Breast epithelium (tissue), 4 donors: Measurements from ENCODE around the gene PSMC2. TPM values are rescaled to one million over a fixed set of nuclear protein-coding genes. Genes with fewer than 3 reads are reported as not detected.

Experiments
- DNase-seq, 2 donors: peaks; one replicate each; pipeline ENCODE4 v3.0.0-alpha.2; 2019; ENCODE audit warnings: low spot score in 2 of 2
- H3K27ac ChIP-seq, 2 donors: fragments of 200-600 bp; sonication (generic) in 1 of 2; one replicate each; pipeline ENCODE4 v1.5.1; 2016 to 2019; ENCODE audit warnings: mild to moderate bottlenecking in 1 of 2
- H3K27me3 ChIP-seq, 2 donors: fragments of 200-600 bp; sonication (generic) in 1 of 2; one replicate each; pipeline versions ENCODE4 v1.5.1 to v1.6.0; 2017 to 2019; ENCODE audit warnings: control low read depth in 1 of 2, mild to moderate bottlenecking in 1 of 2
- H3K36me3 ChIP-seq: fragments of 200-600 bp; one replicate; pipeline ENCODE4 v1.5.1; 2019
- H3K4me1 ChIP-seq, 2 donors: fragments of 200-600 bp; sonication (generic); one replicate each; pipeline ENCODE4 v1.5.1; 2016 to 2019; ENCODE audit warnings: control low read depth in 1 of 2
- H3K4me3 ChIP-seq, 3 donors: fragments of 200-600 bp; sonication (generic); 1 replicate in 2 of 3; 2 replicates in 1 of 3; pipeline ENCODE4 v1.5.1; 2016 to 2019; ENCODE audit warnings: mild to moderate bottlenecking in 3 of 3, moderate library complexity in 2 of 3
- H3K9me3 ChIP-seq, 2 donors: fragments of 200-600 bp; sonication (generic) in 1 of 2; one replicate each; pipeline ENCODE4 v1.5.1; 2016 to 2019; ENCODE audit warnings: control low read depth in 1 of 2
- CTCF ChIP-seq, 3 donors: fragments of 450-650 bp; IDR thresholded peaks; one replicate each; pipeline ENCODE4 v1.5.1; 2016 to 2017; ENCODE audit warnings: antibody characterized with exemption in 3 of 3, mild to moderate bottlenecking in 3 of 3, moderate library complexity in 3 of 3
- POLR2A ChIP-seq: fragments of 450-650 bp; IDR thresholded peaks from one replicate; pipeline ENCODE4 v1.6.1; 2016; ENCODE audit warnings: antibody characterized with exemption, mild to moderate bottlenecking, moderate library complexity
- POLR2AphosphoS5 ChIP-seq, 3 donors: sonication (generic); formaldehyde crosslinking; IDR thresholded peaks; one replicate each; pipeline ENCODE4 v1.6.1; 2017; ENCODE audit warnings: antibody characterized with exemption in 3 of 3
- intact Hi-C: fragments of 100-400 bp; cut with DNase I; formaldehyde crosslinking; loops from one replicate; pipeline ENCODE4 v1.15.1; 2023; ENCODE audit warnings: low total_unique reads
- total RNA-seq, 3 donors: library from RNA; depleted of rRNA; stranded (reverse); fragments of >200 nt; gene quantifications; one replicate each; pipeline ENCODE4 v1.1.0, GENCODE V29; 2016

The PSMC2 gene
- total RNA-seq, 3 donors from 2014 or later: 87.5 to 114 (median 93.7) TPM

- H3K27ac ChIP-seq: no peak overlapping the region
- DNase-seq: no peak
- H3K4me1 ChIP-seq: peaks cover 0 to 7% of the 10 kb centered on the region in 2 donors
- no peaks in the 10 kb centered on the region for H3K9me3 ChIP-seq
- TF ChIP-seq POLR2A: no peak
- no peak for TF ChIP-seq CTCF (IDR thresholded peaks at IDR 0.05)
- TF ChIP-seq POLR2AphosphoS5 (IDR thresholded peaks at IDR 0.05): no peak
- H3K27me3 ChIP-seq: no peaks in the 10 kb centered on the region
- H3K4me3 ChIP-seq: peak overlapping the region; percentile 66 to 78 (median 74)
- intact Hi-C loops: no loop called here
- peaks cover 4% of the 10 kb centered on the region for H3K36me3 ChIP-seq
Observed at GRCh38 chr7:103348959-103349358, 1.5 kb downstream of the PSMC2 start.

- Histone ChIP-seq H3K27me3 (no peaks in the 10 kb centered on the region), H3K9me3 (no peaks in the 10 kb centered on the region), H3K36me3 (peaks cover 4% of the 10 kb centered on the region), H3K27ac (no peak overlapping the region), H3K4me3 (no peak overlapping the region), H3K4me1 (peaks cover 0 to 7% of the 10 kb centered on the region in 2 donors)
- intact Hi-C loops: no loop called here
- TF ChIP-seq CTCF (IDR thresholded peaks at IDR 0.05) (no peak), POLR2A (no peak), POLR2AphosphoS5 (IDR thresholded peaks at IDR 0.05) (no peak)
- no peak for DNase-seq
Observed at GRCh38 chr7:103349805-103350204, 2.4 kb downstream of the PSMC2 start.

GRCh38 chr7:103369432-103369831, 22.0 kb downstream of the PSMC2 start:
- no peaks in the 10 kb centered on the region for H3K27me3 ChIP-seq
- intact Hi-C loops: no loop called here
- H3K27ac ChIP-seq: no peak overlapping the region
- DNase-seq: no peak
- H3K36me3 ChIP-seq: peaks cover 5% of the 10 kb centered on the region
- H3K9me3 ChIP-seq: no peaks in the 10 kb centered on the region
- no peaks in the 10 kb centered on the region for H3K4me1 ChIP-seq
- H3K4me3 ChIP-seq: no peak overlapping the region
- TF ChIP-seq CTCF (IDR thresholded peaks at IDR 0.05) (no peak), POLR2A (no peak)

GRCh38 chr7:103373866-103374643, 26.6 kb downstream of the PSMC2 start:
- Histone ChIP-seq H3K9me3 (no peaks in the 10 kb centered on the region), H3K36me3 (no peaks in the 10 kb centered on the region), H3K27me3 (no peaks in the 10 kb centered on the region), H3K27ac (no peak overlapping the region), H3K4me1 (no peaks in the 10 kb centered on the region), H3K4me3 (no peak overlapping the region)
- intact Hi-C loops: no loop called here
- DNase-seq: no peak
- TF ChIP-seq POLR2AphosphoS5 (IDR thresholded peaks at IDR 0.05) (no peak), POLR2A (no peak), CTCF (IDR thresholded peaks at IDR 0.05) (no peak)

GRCh38 chr7:103379270-103379975, 32.0 kb downstream of the PSMC2 start:
- H3K27me3 ChIP-seq: no peaks in the 10 kb centered on the region
- TF ChIP-seq POLR2A (no peak), CTCF (IDR thresholded peaks at IDR 0.05) (no peak), POLR2AphosphoS5 (IDR thresholded peaks at IDR 0.05) (no peak)
- H3K4me1 ChIP-seq: no peaks in the 10 kb centered on the region
- no peak overlapping the region for H3K4me3 ChIP-seq
- no peak overlapping the region for H3K27ac ChIP-seq
- H3K9me3 ChIP-seq: no peaks in the 10 kb centered on the region
- no peak for DNase-seq
- intact Hi-C loops: no loop called here
- no peaks in the 10 kb centered on the region for H3K36me3 ChIP-seq
